ENCODE results near the gene GAD1. TPM values are rescaled to one million over a fixed set of nuclear protein-coding genes. Genes with fewer than 3 reads are reported as not detected.

GAD1 gene
- total RNA-seq, 1 donor from 2014 or later, result 4.9 TPM

DNA sequence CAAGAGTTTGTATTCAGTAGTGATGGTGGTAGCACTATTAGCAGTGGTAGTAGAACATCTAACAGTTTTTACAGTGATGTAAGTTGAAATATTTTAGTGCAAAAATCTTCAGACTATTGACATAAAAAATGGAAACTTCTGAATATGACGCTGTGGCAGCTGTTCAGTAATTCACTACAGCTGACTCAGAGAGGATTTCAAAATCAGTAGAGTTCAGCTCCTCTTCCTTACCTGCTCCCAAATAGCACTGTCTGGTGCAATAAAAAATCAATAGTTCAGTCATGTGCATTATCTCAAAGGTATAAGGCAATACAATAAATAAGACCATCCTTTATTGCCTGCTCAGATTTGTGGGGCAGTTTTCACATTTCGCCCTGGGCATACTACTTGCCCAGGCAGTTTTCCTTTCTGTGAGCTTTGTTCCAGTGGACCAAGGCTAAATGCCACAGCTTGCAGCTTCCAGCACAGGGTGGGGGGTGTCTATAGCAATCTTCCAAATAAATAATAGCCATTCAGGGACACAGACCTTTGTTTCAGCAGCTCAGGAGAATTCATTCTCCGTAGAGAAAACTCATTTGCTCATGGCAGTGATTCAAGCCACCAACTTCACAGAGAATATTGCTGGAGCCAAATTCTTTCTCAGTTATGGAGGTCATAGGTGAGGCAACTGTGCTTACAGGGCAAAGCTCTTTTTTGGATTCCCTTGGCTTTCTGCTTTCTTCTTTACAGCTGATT is 78.5 kb downstream of the GAD1 start:
- Histone ChIP-seq H3K36me3 (ENCODE audit: control insufficient read depth, insufficient read depth, low read length) (no peaks in the 10 kb centered on the region), H3K4me3 (ENCODE audit: low read depth, low read length) (no peak overlapping the region), H3K27me3 (ENCODE audit: control insufficient read depth, insufficient read depth, low read length) (no peaks in the 10 kb centered on the region)
- DNase-seq (ENCODE audit: low read depth), result no peak
- no peak for TF ChIP-seq CTCF (IDR thresholded peaks at IDR 0.05; ENCODE audit: insufficient read depth, low read length, poor library complexity, severe bottlenecking)

GRCh38 chr2:170896622-170897021 is 79.9 kb downstream of the GAD1 start:
- H3K27me3 ChIP-seq (ENCODE audit: control insufficient read depth, insufficient read depth, low read length), result no peaks in the 10 kb centered on the region
- TF ChIP-seq CTCF (IDR thresholded peaks at IDR 0.05; ENCODE audit: insufficient read depth, low read length, poor library complexity, severe bottlenecking), result no peak
- H3K4me3 ChIP-seq (ENCODE audit: low read depth, low read length), result no peak overlapping the region
- no peaks in the 10 kb centered on the region for H3K36me3 ChIP-seq (ENCODE audit: control insufficient read depth, insufficient read depth, low read length)
- DNase-seq (ENCODE audit: low read depth), result no peak

GRCh38 chr2:170897108-170897507 is 80.4 kb downstream of the GAD1 start:
- Histone ChIP-seq H3K36me3 (ENCODE audit: control insufficient read depth, insufficient read depth, low read length) (no peaks in the 10 kb centered on the region), H3K27me3 (ENCODE audit: control insufficient read depth, insufficient read depth, low read length) (no peaks in the 10 kb centered on the region), H3K4me3 (ENCODE audit: low read depth, low read length) (no peak overlapping the region)
- DNase-seq (ENCODE audit: low read depth), result no peak
- TF ChIP-seq CTCF (IDR thresholded peaks at IDR 0.05; ENCODE audit: insufficient read depth, low read length, poor library complexity, severe bottlenecking), result no peak

DNA sequence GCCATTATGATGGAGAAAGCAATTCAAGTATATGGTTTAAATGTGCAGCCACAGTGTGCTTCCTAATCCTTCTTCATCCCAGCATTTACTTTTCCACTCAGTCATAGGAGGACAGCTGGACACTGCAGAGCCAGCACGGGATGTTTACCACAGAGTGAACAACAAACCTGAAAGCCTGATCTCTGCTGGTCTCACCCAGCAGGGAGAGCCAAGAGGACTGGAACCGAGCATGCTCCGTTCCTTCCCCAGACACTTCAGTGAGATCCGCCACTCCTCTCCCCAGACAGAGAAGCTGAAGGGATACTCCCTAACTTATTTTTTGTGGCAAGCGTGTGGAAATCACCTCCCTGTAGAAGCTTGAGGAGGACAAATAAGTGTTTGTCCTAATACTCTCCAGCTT is 89.2 kb downstream of the GAD1 start:
- TF ChIP-seq CTCF (IDR thresholded peaks at IDR 0.05; ENCODE audit: insufficient read depth, low read length, poor library complexity, severe bottlenecking), result no peak
- Histone ChIP-seq H3K36me3 (ENCODE audit: control insufficient read depth, insufficient read depth, low read length) (no peaks in the 10 kb centered on the region), H3K4me3 (ENCODE audit: low read depth, low read length) (no peak overlapping the region), H3K27me3 (ENCODE audit: control insufficient read depth, insufficient read depth, low read length) (no peaks in the 10 kb centered on the region)
- no peak for DNase-seq (ENCODE audit: low read depth)

Other genes with a start within 250 kb of the GAD1 start
- gene SP5, start 101.5 kb upstream of the GAD1 start, total RNA-seq, result 0.62 TPM in 1 of 2 replicates, not detected in the other
- gene ERICH2, start 46.5 kb upstream of the GAD1 start, total RNA-seq, result 0.50 and 0.89 TPM in 2 replicates
- gene GORASP2, start 112.4 kb downstream of the GAD1 start, total RNA-seq, result 76.3 and 78.1 TPM in 2 replicates

All from kidney epithelial cell (primary cell).